Lung (tissue), 12 donors: ENCODE results near the gene TRMT10A. TPM values are rescaled to one million over a fixed set of nuclear protein-coding genes. Genes with fewer than 3 reads are reported as not detected.

Experiments used
- ATAC-seq: fragments of 200-7000 bp; cut with Tn5 transposase; one replicate; pipeline ENCODE4 v1.9.1; 2020; ENCODE audit warnings: moderate number of reproducible peaks; ENCODE audit not compliant: insufficient read depth, low FRiP score
- DNase-seq, 3 donors: peaks; one replicate each; pipeline ENCODE4 v3.0.0-alpha.2; 2013 to 2017
- H3K27ac ChIP-seq, 2 donors: one replicate each; pipeline ENCODE4 v1.5.1; 2013; ENCODE audit warnings: mild to moderate bottlenecking in 2 of 2, moderate library complexity in 2 of 2, control low read depth in 1 of 2, inconsistent platforms in 1 of 2, low read depth in 1 of 2, low read length in 1 of 2
- H3K27me3 ChIP-seq, 3 donors: one replicate each; pipeline ENCODE4 v1.5.1; 2013; ENCODE audit warnings: low read length in 2 of 3; ENCODE audit not compliant: control insufficient read depth in 3 of 3, insufficient read depth in 3 of 3
- H3K36me3 ChIP-seq, 4 donors: one replicate each; pipeline ENCODE4 v1.5.1; 2013; ENCODE audit warnings: low read length in 4 of 4, mild to moderate bottlenecking in 1 of 4, moderate library complexity in 1 of 4; ENCODE audit not compliant: control insufficient read depth in 4 of 4, insufficient read depth in 4 of 4
- H3K4me1 ChIP-seq, 5 donors: one replicate each; pipeline ENCODE4 v1.5.1; 2013; ENCODE audit warnings: low read length in 5 of 5, mild to moderate bottlenecking in 2 of 5, moderate library complexity in 1 of 5; ENCODE audit not compliant: control insufficient read depth in 5 of 5, insufficient read depth in 5 of 5
- H3K4me3 ChIP-seq: one replicate; pipeline ENCODE4 v1.5.1; 2013; ENCODE audit warnings: mild to moderate bottlenecking, control low read depth, moderate library complexity
- H3K9ac ChIP-seq, 2 donors: one replicate each; pipeline ENCODE4 v1.5.1; 2013; ENCODE audit warnings: low read length in 2 of 2, control low read depth in 1 of 2; ENCODE audit not compliant: insufficient read depth in 1 of 2
- H3K9me3 ChIP-seq, 4 donors: one replicate each; pipeline ENCODE4 v1.5.1; 2013; ENCODE audit warnings: low read length in 3 of 4, mild to moderate bottlenecking in 1 of 4, moderate library complexity in 1 of 4; ENCODE audit not compliant: control insufficient read depth in 4 of 4, insufficient read depth in 3 of 4
- CTCF ChIP-seq: IDR thresholded peaks from 2 replicates; pipeline ENCODE4 v1.5.1; 2012; ENCODE audit warnings: mild to moderate bottlenecking; ENCODE audit errors: control extremely low read depth, extremely low read depth
- WGBS, 2 donors: extraction: QIAGEN DNeasy Blood & Tissue Kit; methylation state at CpG; one replicate each; pipeline ENCODE4 v1.1.7; 2013; 5-methylcytosine and 5-hydroxymethylcytosine counted together
- polyA plus RNA-seq, 2 donors: library from polyadenylated mRNA; stranded (reverse); fragments of 200-250 nt; gene quantifications; one replicate each; pipeline ENCODE4 v1.2.1, GENCODE V29; 2013
- total RNA-seq, 2 donors: library from RNA; depleted of rRNA in 1 of 2; stranded (reverse); fragments of >200 nt in 1 of 2; gene quantifications; one replicate each; pipeline ENCODE4 v1.2.1, GENCODE V29; 2014 to 2021
- donor health status: control.
- donor health status: control.
- donor health status: Bipolar disorder and iron deficiency.
- donor health status: healthy.
- donor health status: DM: yes; HTN: yes; CAD: no.

Gene TRMT10A
- total and polyA plus RNA-seq, 4 donors = 3.0 to 12.2 (median 4.7) TPM

- no peaks in the 10 kb centered on the region for H3K27me3 ChIP-seq
- TF ChIP-seq CTCF = no peak
- H3K9ac ChIP-seq = no peak overlapping the region
- no peaks in the 10 kb centered on the region for H3K9me3 ChIP-seq
- no peaks in the 10 kb centered on the region for H3K36me3 ChIP-seq
- H3K4me3 ChIP-seq = no peak overlapping the region
- peaks cover 3 to 21% (median 6%) of the 10 kb centered on the region in 5 donors for H3K4me1 ChIP-seq
- H3K27ac ChIP-seq = no peak overlapping the region
- ATAC-seq (no peak), DNase-seq (peak in 2 of 3 donors; percentile 84 to 92)
- WGBS, 2 donors = 83 to 85% methylated on average over 5 of the region's 5 CpGs
Measured at GRCh38 chr4:99610605-99611175, 46.9 kb upstream of the TRMT10A start.

- H3K4me3 ChIP-seq = no peak overlapping the region
- no peaks in the 10 kb centered on the region for H3K27me3 ChIP-seq
- H3K27ac ChIP-seq = no peak overlapping the region
- H3K9me3 ChIP-seq = no peaks in the 10 kb centered on the region
- ATAC-seq = no peak
- H3K9ac ChIP-seq = no peak overlapping the region
- DNase-seq = no peak
- 96 to 97% methylated on average over 5 of the region's 5 CpGs for WGBS, 2 donors
- H3K36me3 ChIP-seq = no peaks in the 10 kb centered on the region
- TF ChIP-seq CTCF = no peak
- H3K4me1 ChIP-seq = peaks cover 0 to 8% (median 0%) of the 10 kb centered on the region in 5 donors
Measured at GRCh38 chr4:99608417-99608816, 44.6 kb upstream of the TRMT10A start.

GRCh38 chr4:99606716-99607115 is 42.9 kb upstream of the TRMT10A start:
- Histone ChIP-seq H3K9me3 (no peaks in the 10 kb centered on the region), H3K4me3 (no peak overlapping the region), H3K27ac (no peak overlapping the region), H3K9ac (no peak overlapping the region), H3K36me3 (no peaks in the 10 kb centered on the region), H3K27me3 (no peaks in the 10 kb centered on the region), H3K4me1 (peaks cover 0 to 8% (median 0%) of the 10 kb centered on the region in 5 donors)
- WGBS, 2 donors = 94 to 97% methylated on average over 2 of the region's 2 CpGs
- no peak for ATAC-seq
- TF ChIP-seq CTCF = no peak
- no peak for DNase-seq

- no peak for TF ChIP-seq CTCF
- Histone ChIP-seq H3K4me3 (no peak overlapping the region), H3K36me3 (no peaks in the 10 kb centered on the region), H3K27me3 (no peaks in the 10 kb centered on the region), H3K9me3 (no peaks in the 10 kb centered on the region), H3K9ac (no peak overlapping the region), H3K27ac (no peak overlapping the region), H3K4me1 (no peaks in the 10 kb centered on the region)
- ATAC-seq = no peak
- 94% methylated on average over 2 of the region's 2 CpGs for WGBS, 2 donors
- DNase-seq = no peak
Measured at GRCh38 chr4:99594818-99595217, 31.0 kb upstream of the TRMT10A start.
